AG08395 (cell line): ENCODE data around the gene PRIM1.
"Not testable (repeated sequence)": the region's sequence is repeated elsewhere in the genome, so short reads cannot be mapped to it uniquely, and the experiment has no call there.

Source experiments
- DNase-seq: peaks from one replicate; pipeline ENCODE4 v3.0.0; 2012; ENCODE audit warnings: mixed read lengths, low spot score

Gene PRIM1

GRCh38 chr12:56760460-56760859 lies 8.3 kb upstream of the PRIM1 start:
- DNase-seq: no peak

- no peak for DNase-seq
Observed at GRCh38 chr12:56759263-56759908, 7.3 kb upstream of the PRIM1 start.

GRCh38 chr12:56758728-56759262 lies 6.7 kb upstream of the PRIM1 start:
- no peak for DNase-seq

GRCh38 chr12:56757971-56758370 lies 5.8 kb upstream of the PRIM1 start:
- DNase-seq: not testable (repeated sequence)

GRCh38 chr12:56753566-56753965 lies 1.4 kb upstream of the PRIM1 start:
- DNase-seq: no peak

- DNase-seq: not testable (repeated sequence)
Observed at GRCh38 chr12:56750596-56750995, 1.5 kb downstream of the PRIM1 start.

GRCh38 chr12:56749853-56750252 lies 2.3 kb downstream of the PRIM1 start:
- no peak for DNase-seq

- DNase-seq: no peak
Observed at GRCh38 chr12:56749359-56749758, 2.8 kb downstream of the PRIM1 start.

GRCh38 chr12:56728139-56728861 lies 23.8 kb downstream of the PRIM1 start:
- no peak for DNase-seq

GRCh38 chr12:56726196-56726675 lies 25.9 kb downstream of the PRIM1 start:
- not testable (repeated sequence) for DNase-seq

- no peak for DNase-seq
Observed at GRCh38 chr12:56725723-56726102, 26.4 kb downstream of the PRIM1 start.

- peak; percentile 99 for DNase-seq
Observed at GRCh38 chr12:56724972-56725722, 27.0 kb downstream of the PRIM1 start, which contains the start of gene NACA. NACA (minus strand) TSS chr12:56725299; CDS start chr12:56724521, 778 bp downstream.

GRCh38 chr12:56724701-56724971 lies 27.5 kb downstream of the PRIM1 start:
- DNase-seq: no peak

- peak; percentile 66 for DNase-seq
Observed at GRCh38 chr12:56723889-56724700, 28.0 kb downstream of the PRIM1 start.

GRCh38 chr12:56723352-56723751 lies 28.8 kb downstream of the PRIM1 start:
- DNase-seq: no peak

GRCh38 chr12:56722832-56723231 lies 29.3 kb downstream of the PRIM1 start:
- DNase-seq: no peak

- DNase-seq: no peak
Observed at GRCh38 chr12:56721721-56722120, 30.4 kb downstream of the PRIM1 start.

- DNase-seq: no peak
Observed at GRCh38 chr12:56721216-56721615, 30.9 kb downstream of the PRIM1 start.

GRCh38 chr12:56720731-56721151 lies 31.4 kb downstream of the PRIM1 start:
- DNase-seq: no peak

- DNase-seq: no peak
Observed at GRCh38 chr12:56719056-56719455, 33.1 kb downstream of the PRIM1 start.

- no peak for DNase-seq
Observed at GRCh38 chr12:56718636-56719035, 33.5 kb downstream of the PRIM1 start.

- no peak for DNase-seq
Observed at GRCh38 chr12:56718149-56718548, 34.0 kb downstream of the PRIM1 start.
